ENCODE results near the gene RMND1. TPM values are rescaled to one million over a fixed set of nuclear protein-coding genes. Genes with fewer than 3 reads are reported as not detected.
"Not testable (repeated sequence)": the region's sequence is repeated elsewhere in the genome, so short reads cannot be mapped to it uniquely, and the experiment has no call there.

The RMND1 gene
- total RNA-seq, 1 donor from 2014 or later: 19.9 TPM

DNA sequence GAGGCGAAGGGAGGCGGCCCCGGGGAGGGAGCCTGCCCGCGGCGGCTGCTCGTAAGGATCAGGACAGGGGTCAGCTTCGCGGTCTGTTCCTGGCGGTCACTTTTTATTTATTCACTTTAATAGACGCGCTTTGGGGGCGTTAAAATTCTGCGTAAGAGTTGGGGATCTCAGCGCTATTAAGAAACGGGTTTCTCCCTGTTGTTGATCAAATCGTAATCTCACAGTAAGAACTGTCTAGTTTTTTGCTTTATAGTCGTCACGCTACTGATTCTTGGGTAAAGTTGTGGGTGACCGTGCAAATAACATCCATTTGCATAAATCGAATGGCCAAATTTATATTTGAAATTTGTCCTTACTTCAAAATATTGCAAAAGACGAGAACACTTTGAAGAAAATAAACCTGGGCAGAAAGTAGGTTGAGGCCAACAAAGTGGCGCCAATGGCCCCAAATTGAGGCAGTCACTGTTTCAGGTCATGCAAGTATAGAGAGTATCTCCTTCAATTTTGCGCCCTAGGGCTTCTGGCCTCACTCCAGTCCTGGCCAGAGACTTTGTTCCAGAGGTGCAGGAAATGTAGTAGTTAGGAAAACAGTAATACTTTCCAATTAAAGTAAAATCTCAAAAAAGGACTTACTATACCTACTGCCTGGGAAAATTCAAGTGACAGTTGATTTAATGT, 963 bp upstream of the RMND1 start:
- peak in 1 of 2 donors; percentile 37 for DNase-seq (ENCODE audit: low read depth in 2 of 2)

DNA sequence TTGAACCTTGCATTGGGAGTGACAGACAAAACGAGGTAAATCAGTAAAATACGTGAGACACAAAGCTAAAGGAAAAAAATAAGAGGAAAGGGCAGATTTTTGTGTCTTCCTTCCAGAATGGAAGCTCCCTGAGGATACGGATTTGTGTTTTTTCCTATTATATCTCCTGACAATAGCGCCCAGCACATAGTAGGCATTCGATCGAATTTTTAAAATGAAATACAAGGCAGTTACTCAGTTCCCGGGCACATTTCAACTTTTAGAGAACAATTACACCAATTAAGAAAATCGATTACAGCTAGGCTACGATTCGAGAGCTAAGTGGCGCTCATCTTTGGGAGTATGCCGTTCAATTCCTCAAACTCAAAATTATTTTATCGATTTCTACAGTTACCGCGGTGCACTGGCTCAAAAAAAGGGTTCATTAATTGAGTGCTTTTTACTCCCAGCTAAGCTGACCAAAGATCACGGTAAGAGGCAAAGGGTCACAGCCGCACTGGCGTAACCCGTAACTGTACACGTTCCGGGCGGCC, 443 bp downstream of the RMND1 start:
- no peak for DNase-seq (ENCODE audit: low read depth in 2 of 2)

DNA sequence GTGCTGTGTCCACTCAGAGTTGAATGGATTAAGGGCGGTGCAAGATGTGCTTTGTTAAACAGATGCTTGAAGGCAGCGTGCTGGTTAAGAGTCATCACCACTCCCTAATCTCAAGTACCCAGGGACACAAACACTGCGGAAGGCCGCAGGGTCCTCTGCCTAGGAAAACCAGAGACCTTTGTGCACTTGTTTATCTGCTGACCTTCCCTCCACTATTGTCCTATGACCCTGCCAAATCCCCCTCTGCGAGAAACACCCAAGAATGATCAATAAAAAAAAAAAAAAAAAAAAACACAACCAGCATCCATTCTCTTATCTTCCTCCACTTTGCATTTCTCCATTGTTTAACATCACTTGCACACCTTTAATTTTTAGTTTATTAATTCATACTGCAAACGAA, 998 bp downstream of the RMND1 start:
- DNase-seq (ENCODE audit: low read depth in 2 of 2): not testable (repeated sequence)

DNA sequence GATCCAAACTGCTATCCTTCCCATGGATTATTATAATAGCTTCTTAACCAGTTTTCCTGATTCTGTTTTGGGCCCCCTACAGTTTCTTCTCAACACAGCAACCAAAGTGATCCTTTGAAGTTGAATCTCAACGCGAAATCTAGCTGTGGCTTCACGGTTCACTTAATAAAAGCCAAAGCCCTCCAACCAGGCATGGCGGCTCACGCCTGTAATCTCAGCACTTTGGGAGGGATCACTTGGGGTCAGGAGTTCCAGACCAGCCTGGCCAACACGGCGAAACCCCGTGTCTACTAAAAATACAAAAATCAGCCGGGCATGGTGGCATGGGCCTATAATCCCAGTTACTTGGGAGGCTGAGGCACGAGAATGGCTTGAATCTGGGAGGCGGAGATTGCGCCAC, 3.3 kb downstream of the RMND1 start:
- DNase-seq (ENCODE audit: low read depth in 2 of 2): no peak

DNA sequence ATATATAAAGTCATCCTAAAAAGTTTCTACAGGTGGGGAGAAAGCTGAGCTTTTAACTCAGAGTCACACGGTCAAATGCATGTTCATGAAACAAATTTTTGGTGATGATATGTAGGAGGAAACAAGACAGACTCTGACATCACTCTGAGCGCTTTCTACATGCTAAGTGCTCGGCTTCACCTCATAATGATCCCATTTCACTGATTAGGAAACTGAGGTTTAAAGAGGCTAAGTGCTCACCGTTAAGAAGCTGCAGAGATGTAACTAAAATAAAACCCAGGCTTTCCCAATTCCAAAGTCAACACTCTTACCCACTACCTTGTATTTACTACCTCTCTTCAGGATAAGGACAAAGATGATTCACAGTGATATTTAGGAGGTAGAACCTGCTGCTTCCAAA, 4.7 kb downstream of the RMND1 start:
- no peak for DNase-seq (ENCODE audit: low read depth in 2 of 2)

DNA sequence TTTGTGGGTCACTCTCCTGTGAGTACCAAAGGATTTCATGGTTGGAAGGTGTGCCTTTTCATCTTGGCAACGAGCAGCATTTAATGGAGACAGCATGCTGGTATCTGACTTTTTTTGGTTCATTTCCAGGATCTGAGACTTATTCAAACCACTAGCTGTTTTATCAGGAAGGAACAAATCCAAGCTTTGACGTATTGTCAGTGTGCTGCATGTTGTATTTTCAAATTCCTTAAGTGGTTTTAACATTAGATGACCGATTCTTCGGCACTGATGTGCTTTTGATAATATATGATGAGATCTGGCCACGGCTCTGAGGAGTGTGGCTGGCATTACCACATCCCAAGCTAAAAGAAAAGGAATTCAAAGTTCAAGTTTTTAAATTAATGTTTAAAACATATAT, 6.4 kb downstream of the RMND1 start:
- DNase-seq (ENCODE audit: low read depth in 2 of 2): peak in 1 of 2 donors; percentile 40

DNA sequence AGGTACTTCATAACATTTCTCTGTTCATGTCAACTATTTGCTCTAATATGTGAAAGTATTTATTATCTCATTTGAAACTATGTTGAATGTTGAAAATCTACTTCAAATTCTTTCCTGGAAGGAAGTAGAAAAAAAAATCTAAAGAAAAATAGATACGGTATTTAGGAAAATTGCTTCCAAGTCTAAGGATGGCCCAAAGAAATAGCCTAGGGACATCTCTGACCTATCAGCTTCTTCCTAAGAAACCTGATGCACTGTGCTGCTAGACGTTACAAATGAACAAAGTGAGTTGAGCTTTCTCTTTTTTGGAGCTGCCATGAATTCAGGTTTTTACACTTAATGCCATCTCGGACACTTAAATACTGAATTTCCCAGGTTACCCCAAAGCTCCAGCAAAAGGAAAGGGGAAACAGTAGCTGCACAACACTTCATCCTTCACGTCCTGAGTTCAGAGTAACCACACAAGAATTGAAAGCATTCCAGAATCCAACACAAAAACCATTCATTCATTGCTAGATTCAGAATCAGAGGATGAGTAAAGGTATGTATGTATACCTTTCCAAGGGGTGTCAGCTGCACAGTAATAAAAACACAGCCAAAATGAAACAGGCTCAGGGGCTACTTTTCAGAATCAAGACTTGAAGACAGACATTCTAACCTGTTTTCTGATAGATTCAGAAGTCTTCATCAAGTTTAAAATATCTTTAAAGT, 7.9 kb downstream of the RMND1 start:
- DNase-seq (ENCODE audit: low read depth in 2 of 2): no peak

DNA sequence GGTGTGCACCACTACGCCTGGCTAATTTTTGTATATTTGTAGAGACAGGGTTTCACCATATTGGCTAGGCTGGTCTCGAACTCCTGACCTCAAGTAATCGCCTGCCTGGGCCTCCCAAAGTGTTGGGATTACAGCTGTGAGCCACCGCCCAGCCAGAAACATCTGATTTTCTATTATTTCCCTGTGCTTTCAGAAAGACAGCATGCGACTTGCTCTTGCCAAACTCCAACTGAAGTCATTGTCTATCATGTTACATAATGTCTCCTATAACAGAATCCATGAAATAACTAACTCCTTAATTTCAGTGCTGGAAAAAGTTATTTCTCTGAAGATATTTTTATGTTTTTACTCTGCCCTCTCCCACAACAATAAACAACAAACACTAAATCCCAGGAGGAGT, 8.5 kb downstream of the RMND1 start:
- no peak for DNase-seq (ENCODE audit: low read depth in 2 of 2)

DNA sequence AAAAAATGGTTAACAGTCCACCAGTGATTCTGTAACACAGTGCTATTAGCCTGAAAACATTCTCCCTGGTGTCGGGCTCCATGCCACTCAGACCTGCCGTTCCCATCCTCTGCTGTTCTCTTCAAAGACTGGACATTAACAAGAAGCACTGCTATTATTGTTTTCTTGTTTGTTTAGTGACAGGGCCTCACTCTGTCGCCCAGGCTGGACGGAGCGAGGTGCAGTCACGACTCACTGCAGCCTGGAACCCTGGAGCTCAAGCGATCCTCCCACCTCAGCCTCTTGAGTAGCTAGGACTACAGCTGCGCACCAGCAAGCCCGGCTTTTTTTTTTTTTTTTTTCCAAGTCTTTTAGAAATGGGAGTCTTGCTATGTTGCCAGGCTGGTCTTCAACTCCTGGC, 9.6 kb downstream of the RMND1 start:
- no peak for DNase-seq (ENCODE audit: low read depth in 2 of 2)

DNA sequence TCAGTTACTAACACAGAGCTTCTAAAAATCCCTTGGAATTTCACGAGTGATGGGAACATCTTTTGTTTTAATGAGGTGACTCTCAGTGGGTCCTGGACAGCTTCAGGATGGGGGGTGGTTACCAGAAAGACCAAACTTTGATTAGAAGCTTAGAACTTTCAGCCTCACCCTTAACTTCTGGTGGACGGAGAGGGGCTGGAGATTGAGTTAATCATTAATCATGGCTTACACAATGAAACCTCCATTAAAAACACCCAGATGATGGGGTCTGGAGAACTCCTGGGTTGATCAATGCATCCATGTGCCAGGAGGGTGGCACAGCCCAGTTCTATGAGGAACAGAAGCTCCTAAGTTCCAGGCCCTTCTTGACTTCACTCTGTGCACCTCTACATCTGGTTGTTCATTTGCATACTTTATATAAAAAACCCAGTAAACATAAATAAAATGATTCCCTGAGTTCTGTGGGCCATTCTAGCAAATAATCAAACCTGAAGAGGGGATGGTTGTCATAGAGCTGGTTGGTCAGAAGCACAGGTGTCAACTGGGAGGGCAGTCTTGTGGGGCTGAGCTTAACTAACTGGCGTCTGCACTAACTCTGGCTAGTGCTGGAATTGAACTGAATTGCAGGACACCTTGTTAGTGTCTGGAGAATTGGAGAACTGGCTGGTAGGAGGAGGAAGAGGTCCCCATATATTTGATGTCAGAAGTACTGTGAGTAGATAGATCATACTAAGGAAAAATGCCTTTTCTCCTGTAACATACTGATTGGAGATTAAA, 10.3 kb downstream of the RMND1 start:
- no peak for DNase-seq (ENCODE audit: low read depth in 2 of 2)

DNA sequence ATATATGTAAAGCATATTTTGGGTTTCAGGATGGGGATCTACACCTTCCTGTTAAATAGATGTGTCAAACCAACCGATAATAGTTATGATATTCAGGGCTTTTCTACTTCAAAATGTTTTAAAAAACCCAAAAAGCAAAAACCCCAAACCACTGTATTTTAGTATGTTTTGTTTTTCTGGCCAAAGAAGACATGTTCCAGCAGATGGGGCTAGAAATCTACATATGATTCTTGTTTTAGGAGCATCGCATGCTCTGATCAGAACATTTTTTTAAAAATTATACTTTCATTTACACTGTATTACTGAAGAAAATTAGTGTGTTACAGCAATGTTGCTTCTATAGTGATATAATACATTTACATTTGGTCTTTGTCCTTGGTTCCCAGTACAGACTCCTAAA, 11.0 kb downstream of the RMND1 start:
- DNase-seq (ENCODE audit: low read depth in 2 of 2): peak; percentile 18 to 46

DNA sequence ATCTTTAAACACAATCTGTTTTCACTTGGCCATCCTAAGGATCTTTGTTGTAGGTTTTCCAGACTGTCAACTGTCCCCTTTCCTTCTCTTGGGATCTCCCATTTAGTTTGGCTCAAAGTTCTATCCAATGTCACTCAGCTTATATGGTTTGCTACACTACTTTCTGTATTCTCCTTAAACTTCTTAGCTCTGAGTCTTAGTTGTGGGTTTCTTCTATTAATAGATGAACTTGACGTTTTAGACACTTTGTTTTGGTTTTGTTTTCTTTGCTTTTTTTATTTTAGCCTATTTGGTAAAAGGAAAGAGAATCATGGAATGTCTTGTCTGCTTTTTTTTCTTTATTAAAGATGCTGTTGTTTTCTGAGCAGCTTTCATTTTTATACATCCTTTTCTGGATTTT, 11.4 kb downstream of the RMND1 start:
- DNase-seq (ENCODE audit: low read depth in 2 of 2): no peak

DNA sequence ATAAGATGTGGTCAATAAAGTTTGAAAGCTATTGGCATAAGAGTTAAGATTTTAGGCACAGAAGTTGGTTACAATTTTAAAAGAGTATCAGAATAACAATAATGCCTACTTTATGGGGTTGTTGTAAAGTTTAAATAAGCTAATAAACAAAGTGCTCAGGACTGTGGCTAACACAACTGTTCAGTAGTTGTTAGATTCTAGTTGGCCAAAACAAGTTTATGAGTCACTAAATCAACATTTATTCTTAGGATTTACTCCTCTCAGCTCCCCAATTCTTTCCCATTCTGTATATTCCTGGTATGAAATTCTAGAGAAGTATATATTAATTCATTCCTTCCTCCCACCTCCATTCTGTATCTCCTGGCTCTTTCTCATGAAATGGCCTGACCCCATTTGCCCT, 14.5 kb downstream of the RMND1 start:
- DNase-seq (ENCODE audit: low read depth in 2 of 2): peak in 1 of 2 donors; percentile 25

DNA sequence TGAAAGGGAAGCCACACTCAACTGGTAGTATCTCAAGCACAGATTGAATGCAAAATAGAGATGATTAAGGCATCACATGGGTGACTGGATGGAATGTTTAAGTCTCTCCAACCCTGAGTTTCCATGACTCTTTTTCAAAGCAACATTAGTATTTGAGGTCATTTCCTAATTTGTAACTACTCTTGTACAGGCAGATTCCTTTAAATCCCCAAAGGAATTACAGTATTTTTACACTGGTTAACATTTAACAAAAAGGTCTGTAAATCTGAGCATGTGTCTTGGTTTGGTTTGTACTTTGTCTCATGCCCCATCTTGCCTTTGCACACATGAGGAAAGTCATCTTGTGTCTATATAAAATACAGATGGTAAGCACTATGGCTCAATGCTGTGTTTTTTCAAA, 15.1 kb downstream of the RMND1 start:
- peak in 1 of 2 donors; percentile 40 for DNase-seq (ENCODE audit: low read depth in 2 of 2)

DNA sequence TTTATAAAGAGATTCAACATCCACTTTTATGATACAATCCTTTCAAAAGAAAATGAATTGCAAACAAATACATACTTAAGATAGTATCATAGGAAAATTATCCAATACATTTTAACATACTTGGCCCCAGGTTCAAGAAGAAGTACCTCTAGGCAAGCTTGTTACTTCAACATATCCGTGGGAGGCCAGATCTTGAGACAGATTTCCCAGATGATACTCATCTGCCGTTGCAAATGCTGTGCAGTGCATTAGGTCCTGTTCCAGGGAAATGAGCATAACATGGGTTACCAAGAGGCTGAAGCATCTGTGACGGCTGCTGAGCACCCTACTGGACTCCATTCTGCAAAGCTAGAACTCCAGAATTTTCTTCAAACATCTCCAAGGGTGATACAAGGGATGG, 15.6 kb downstream of the RMND1 start:
- no peak for DNase-seq (ENCODE audit: low read depth in 2 of 2)

DNA sequence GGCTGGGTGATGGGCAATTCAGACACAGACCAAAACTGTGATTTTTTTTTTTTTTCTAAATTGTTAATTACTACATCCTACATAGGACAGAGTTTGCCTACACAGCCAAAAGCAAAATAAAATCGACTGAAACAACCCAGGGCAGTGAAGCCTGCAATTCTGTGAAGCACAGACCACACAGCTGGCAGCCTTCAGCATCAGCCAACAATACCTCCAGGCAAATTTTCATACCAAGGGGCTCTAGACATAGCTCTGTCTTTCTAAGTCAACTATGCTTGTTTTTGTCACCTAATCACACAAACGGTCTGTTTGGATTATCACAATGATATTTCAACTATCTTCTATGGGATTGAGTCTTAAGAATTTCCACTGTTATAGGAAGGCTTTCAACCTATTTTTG, 17.6 kb downstream of the RMND1 start:
- no peak for DNase-seq (ENCODE audit: low read depth in 2 of 2)

DNA sequence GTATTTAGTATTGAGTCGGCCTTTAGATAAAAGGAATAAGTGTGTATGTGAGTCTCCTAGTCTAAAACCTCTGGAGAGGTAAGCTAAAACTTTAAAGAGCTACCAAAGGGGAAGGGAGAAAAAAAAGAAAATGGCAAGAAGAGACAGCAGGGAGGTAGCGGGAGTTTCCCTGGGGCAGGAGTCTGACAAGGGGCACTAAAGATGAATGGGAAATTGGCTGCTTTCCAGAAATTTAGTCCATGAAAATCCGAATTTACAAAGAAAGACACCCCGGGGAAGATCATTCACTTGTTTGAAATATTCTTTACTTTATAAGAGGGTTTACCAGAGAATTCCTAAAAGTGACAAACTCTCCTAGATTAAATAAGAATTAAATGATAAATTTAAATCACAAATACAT, 19.3 kb downstream of the RMND1 start:
- DNase-seq (ENCODE audit: low read depth in 2 of 2): no peak

DNA sequence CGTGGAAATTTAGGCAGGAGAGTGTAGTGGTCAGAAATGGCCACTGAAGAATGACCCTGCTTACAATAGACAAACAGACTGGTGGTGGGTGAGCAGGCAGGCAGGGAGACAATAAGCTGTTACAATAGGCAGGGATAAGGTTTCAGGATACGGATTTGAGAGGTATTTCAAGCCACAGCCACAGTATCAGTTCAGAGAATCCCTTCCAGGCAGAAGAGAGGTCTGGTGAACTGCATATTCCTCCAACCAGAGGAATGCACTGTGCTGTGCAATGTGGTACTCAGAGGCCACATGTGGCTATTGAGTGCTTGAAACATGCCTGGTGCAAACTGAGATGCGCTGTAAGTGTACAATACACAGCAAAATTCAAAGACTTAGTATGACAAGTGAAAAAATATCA, 20.6 kb downstream of the RMND1 start:
- DNase-seq (ENCODE audit: low read depth in 2 of 2): no peak

DNA sequence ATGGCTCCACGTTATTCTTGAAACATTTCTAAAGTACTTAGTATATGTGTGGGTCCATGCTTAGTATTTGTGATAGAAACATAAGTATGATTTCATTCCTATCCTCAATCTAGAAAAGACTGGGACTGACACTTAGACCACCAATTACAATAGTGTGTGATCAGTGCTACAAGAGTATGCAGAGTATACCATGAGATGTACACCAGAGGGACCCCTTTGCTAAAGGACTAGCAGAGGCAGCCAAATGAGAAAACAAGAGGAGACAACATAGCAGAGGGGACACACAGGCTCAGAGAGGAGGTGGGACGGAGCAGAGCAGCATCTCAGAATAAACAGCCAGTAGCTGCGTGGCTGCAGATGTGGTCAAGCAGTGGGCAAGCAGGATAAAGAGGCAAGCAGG, 21.0 kb downstream of the RMND1 start:
- peak in 1 of 2 donors; percentile 20 for DNase-seq (ENCODE audit: low read depth in 2 of 2)

DNA sequence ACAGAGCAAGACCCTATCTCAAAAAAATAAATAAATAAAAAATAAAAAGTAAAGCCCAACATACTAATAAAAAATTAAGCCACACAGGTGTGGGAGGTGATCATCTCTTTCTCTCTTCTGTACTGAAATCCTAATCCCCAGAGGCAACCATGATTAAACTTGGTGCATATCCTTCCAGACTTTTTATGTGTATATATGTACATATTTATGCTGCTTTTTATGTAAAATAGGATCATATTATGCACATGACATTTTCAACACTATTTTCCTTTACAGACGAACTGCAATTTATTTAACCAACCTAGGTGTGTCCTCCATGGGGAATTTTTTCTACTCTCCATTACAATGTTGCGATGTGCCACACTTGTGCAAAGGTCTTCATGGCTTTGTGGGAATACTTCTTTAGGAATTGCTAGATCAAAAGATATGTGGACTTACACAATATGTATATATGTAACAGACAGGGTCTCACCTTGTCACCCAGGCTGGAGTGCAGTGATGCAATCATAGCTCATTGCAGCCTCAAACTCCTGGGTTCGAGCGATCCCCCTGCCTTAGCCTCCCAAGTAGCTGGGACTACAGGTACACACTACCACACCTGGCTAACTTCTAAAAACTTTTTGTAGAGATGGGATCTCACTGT, 23.7 kb downstream of the RMND1 start:
- no peak for DNase-seq (ENCODE audit: low read depth in 2 of 2)

DNA sequence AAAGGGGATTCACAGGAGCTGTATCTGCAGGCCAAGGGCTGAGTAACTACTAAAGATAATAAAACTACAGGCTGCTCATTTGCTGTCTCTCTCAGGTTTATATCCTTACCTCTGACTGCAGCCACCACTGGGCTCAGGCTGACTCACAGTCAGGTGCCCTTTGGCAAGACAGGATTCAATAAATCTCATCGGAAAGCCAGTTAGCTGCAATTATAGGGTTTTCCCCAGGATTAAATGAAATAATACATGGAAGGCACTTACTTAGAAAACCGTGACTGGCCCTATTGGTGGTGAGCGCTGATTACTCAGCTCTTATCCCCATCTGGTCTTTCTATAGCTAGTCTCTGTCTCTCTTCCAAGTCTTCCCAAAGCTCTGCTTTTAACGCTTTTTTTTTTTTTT, 26.4 kb downstream of the RMND1 start:
- DNase-seq (ENCODE audit: low read depth in 2 of 2): peak in 1 of 2 donors; percentile 17

DNA sequence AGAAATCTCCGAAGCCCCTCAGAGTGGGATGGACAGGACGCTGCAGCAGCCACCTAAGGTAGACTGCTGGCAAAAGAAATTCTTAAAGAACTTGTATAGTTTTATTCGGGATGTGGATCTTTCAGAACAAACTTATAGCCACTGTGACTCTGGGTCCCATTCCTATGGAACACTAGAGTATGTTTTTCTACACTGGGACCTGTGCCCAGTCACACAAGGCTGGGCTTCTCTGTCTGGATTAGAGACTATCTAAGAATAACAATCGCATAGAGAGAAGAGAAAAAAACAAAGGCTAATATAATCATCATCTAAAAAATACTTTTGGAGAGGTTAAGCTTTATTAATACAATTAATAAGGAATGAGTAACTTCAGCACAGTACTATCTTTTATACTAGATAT, 28.9 kb downstream of the RMND1 start:
- no peak for DNase-seq (ENCODE audit: low read depth in 2 of 2)

All from dermis microvascular lymphatic vessel endothelial cell (primary cell).